SIG-M5 (cell line): ENCODE data around the gene ZNF426.
"Not testable (repeated sequence)": the region's sequence is repeated elsewhere in the genome, so short reads cannot be mapped to it uniquely, and the experiment has no call there.

Source experiments
- DNase-seq: peaks from one replicate; lab custom pipeline; 2025; lab: John Stamatoyannopoulos, UW

ZNF426 gene

GRCh38 chr19:9538183-9539058 is at the start of gene ZNF426:
Gene ZNF426, minus strand, starts transcription at chr19:9538645. Its CDS starts 2,413 bp downstream, at chr19:9536232.
- no peak for DNase-seq

GRCh38 chr19:9586764-9587163 is 48.3 kb upstream of the ZNF426 start:
- DNase-seq = no peak

DNA sequence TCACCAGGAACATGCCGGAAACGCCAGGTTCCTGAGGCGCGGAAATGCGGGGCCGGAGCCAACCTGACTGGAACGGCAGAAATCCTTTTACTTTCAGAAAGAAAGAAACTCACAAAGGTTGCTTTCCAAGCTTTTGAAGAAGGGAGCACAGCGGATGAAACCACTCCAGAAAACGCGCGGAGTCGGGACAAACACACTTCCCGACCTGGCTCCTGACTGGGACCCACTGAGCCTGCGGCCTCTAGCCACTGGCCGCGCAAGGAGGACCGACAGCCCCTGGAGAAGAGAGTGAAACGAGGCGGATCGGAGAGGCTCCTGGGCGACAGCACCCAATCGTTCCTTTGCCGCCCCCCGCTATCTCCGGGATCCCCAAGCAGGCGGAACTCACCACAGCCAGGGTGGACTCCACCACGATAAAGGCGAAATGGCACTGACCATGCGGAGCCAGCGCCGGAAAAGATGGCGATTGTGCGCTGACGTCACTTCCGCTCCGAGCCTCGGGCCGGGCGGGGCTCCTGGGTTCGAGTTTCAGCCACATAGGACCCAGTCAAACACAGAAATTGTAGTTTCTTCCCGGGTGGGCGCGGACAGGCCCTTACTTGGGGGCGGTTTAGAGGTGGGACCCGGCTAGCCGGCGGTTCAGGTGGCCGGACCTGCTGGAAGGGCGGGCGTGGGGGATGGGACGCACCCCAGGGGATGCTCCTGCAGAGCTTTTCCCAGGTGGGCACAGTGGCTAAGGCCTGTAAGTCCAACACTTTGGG is 45.8 kb upstream of the ZNF426 start, which contains the start of gene ZNF121:
Gene ZNF121, minus strand, starts transcription at position 432 of the 761 bp plus-strand sequence. CDS start 16,407 bp downstream, outside the sequence.
- DNase-seq = no peak

GRCh38 chr19:9582081-9582725 is 43.8 kb upstream of the ZNF426 start:
- DNase-seq = not testable (repeated sequence)

DNA sequence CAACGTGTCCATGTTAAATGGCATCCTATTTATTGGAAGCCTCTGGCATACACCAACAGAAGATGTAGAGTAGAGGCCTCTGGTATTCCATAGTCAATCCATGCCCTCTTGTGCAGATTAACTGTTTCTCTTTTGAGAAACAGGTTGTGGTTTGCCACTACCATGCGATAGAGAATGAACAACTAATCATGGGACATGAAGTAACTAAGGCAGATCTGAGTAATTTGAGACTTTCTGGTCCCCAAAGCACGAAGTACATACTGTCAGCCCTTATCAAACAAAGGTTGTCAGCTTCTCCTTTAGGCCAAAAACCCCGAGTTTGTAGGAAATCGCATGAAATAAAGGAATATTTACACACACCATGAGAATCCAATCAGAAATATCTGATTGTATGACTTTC is 42.3 kb upstream of the ZNF426 start:
- no peak for DNase-seq

- DNase-seq = no peak
These were observed 31.8 kb upstream of the ZNF426 start for GRCh38 chr19:9570255-9570654.

- no peak for DNase-seq
These were observed 28.3 kb upstream of the ZNF426 start for GRCh38 chr19:9566729-9567128.

GRCh38 chr19:9565900-9566705 is 27.7 kb upstream of the ZNF426 start:
- no peak for DNase-seq

- no peak for DNase-seq
These were observed 14.3 kb upstream of the ZNF426 start for GRCh38 chr19:9552536-9553274.

GRCh38 chr19:9547870-9548269 is 9.4 kb upstream of the ZNF426 start:
- no peak for DNase-seq

- DNase-seq = not testable (repeated sequence)
These were observed 2.8 kb upstream of the ZNF426 start for GRCh38 chr19:9541281-9541680.

GRCh38 chr19:9539921-9540320 is 1.5 kb upstream of the ZNF426 start:
- not testable (repeated sequence) for DNase-seq

- not testable (repeated sequence) for DNase-seq
These were observed 756 bp upstream of the ZNF426 start for GRCh38 chr19:9539201-9539600.

- no peak for DNase-seq
These were observed 2.5 kb downstream of the ZNF426 start for GRCh38 chr19:9535934-9536333.

DNA sequence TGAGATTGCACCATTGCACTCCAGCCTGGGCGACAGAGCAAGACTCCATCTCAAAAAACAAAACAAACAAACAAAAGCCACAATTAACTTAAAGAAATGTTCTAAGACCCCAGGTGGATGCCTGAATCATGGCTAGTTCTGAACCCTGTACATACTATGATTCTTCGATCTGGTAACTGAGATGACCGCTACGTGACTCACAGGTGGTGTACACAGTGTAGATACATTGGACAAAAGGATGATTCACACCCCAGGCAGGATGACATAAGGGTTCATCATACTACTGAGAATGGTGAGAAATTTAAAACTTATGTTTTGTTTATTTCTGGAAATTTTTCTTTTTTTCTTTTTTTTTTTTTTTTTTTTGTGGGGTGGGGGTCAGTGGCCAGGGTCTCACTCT is 6.5 kb downstream of the ZNF426 start:
- no peak for DNase-seq

GRCh38 chr19:9528757-9529336 is 9.6 kb downstream of the ZNF426 start:
- no peak for DNase-seq

GRCh38 chr19:9523885-9524474 is 14.5 kb downstream of the ZNF426 start:
- DNase-seq = no peak

GRCh38 chr19:9507285-9507684 is 31.2 kb downstream of the ZNF426 start:
- no peak for DNase-seq

DNA sequence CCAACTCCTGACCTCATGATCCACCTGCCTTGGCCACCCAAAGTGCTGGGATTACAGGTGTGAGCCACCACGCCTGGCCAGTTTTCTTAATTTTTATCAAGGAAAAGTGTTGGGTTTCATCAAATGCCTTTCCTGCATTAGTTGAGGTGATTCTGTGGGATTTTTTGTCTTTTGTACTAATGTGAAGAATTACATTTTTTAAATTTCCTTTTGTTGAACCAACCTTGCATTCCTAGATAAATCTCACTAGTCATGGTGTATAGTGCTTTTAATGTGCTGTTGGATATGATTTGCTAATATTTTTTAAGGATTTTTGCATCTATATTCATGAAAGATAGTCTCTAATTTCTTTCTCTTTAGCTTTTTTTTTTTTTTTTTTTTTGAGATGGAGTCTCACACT is 37.6 kb downstream of the ZNF426 start:
- DNase-seq = no peak
